Breast epithelium (tissue), 4 donors: Measurements from ENCODE around the gene CCSER1. TPM values are rescaled to one million over a fixed set of nuclear protein-coding genes. Genes with fewer than 3 reads are reported as not detected.
"Not testable (repeated sequence)": the region's sequence is repeated elsewhere in the genome, so short reads cannot be mapped to it uniquely, and the experiment has no call there.

Experiments used
- DNase-seq, 2 donors: peaks; one replicate each; pipeline ENCODE4 v3.0.0-alpha.2; 2019; ENCODE audit warnings: low spot score in 2 of 2
- H3K27ac ChIP-seq, 2 donors: fragments of 200-600 bp; sonication (generic) in 1 of 2; one replicate each; pipeline ENCODE4 v1.5.1; 2016 to 2019; ENCODE audit warnings: mild to moderate bottlenecking in 1 of 2
- H3K27me3 ChIP-seq, 2 donors: fragments of 200-600 bp; sonication (generic) in 1 of 2; one replicate each; pipeline versions ENCODE4 v1.5.1 to v1.6.0; 2017 to 2019; ENCODE audit warnings: control low read depth in 1 of 2, mild to moderate bottlenecking in 1 of 2
- H3K36me3 ChIP-seq: fragments of 200-600 bp; one replicate; pipeline ENCODE4 v1.5.1; 2019
- H3K4me1 ChIP-seq, 2 donors: fragments of 200-600 bp; sonication (generic); one replicate each; pipeline ENCODE4 v1.5.1; 2016 to 2019; ENCODE audit warnings: control low read depth in 1 of 2
- H3K4me3 ChIP-seq, 3 donors: fragments of 200-600 bp; sonication (generic); 1 replicate in 2 of 3; 2 replicates in 1 of 3; pipeline ENCODE4 v1.5.1; 2016 to 2019; ENCODE audit warnings: mild to moderate bottlenecking in 3 of 3, moderate library complexity in 2 of 3
- H3K9me3 ChIP-seq, 2 donors: fragments of 200-600 bp; sonication (generic) in 1 of 2; one replicate each; pipeline ENCODE4 v1.5.1; 2016 to 2019; ENCODE audit warnings: control low read depth in 1 of 2
- CTCF ChIP-seq, 3 donors: fragments of 450-650 bp; IDR thresholded peaks; one replicate each; pipeline ENCODE4 v1.5.1; 2016 to 2017; ENCODE audit warnings: antibody characterized with exemption in 3 of 3, mild to moderate bottlenecking in 3 of 3, moderate library complexity in 3 of 3
- POLR2A ChIP-seq: fragments of 450-650 bp; IDR thresholded peaks from one replicate; pipeline ENCODE4 v1.6.1; 2016; ENCODE audit warnings: antibody characterized with exemption, mild to moderate bottlenecking, moderate library complexity
- POLR2AphosphoS5 ChIP-seq, 3 donors: sonication (generic); formaldehyde crosslinking; IDR thresholded peaks; one replicate each; pipeline ENCODE4 v1.6.1; 2017; ENCODE audit warnings: antibody characterized with exemption in 3 of 3
- intact Hi-C: fragments of 100-400 bp; cut with DNase I; formaldehyde crosslinking; loops from one replicate; pipeline ENCODE4 v1.15.1; 2023; ENCODE audit warnings: low total_unique reads
- total RNA-seq, 3 donors: library from RNA; depleted of rRNA; stranded (reverse); fragments of >200 nt; gene quantifications; one replicate each; pipeline ENCODE4 v1.1.0, GENCODE V29; 2016

Gene CCSER1
- total RNA-seq, 3 donors from 2014 or later: 6.4 to 73.3 (median 55.7) TPM

- Histone ChIP-seq H3K27me3 (no peaks in the 10 kb centered on the region), H3K9me3 (no peaks in the 10 kb centered on the region), H3K27ac (no peak overlapping the region), H3K4me1 (no peaks in the 10 kb centered on the region), H3K4me3 (no peak overlapping the region), H3K36me3 (no peaks in the 10 kb centered on the region)
- intact Hi-C loops: no loop called here
- DNase-seq: no peak
- TF ChIP-seq POLR2AphosphoS5 (IDR thresholded peaks at IDR 0.05) (no peak), CTCF (IDR thresholded peaks at IDR 0.05) (no peak), POLR2A (no peak)
Measured at GRCh38 chr4:91127192-91127591, 1000.0 kb downstream of the CCSER1 start.

GRCh38 chr4:91127831-91128230 is 1000.6 kb downstream of the CCSER1 start:
- Histone ChIP-seq H3K27me3 (no peaks in the 10 kb centered on the region), H3K9me3 (no peaks in the 10 kb centered on the region), H3K27ac (no peak overlapping the region), H3K4me3 (no peak overlapping the region), H3K36me3 (no peaks in the 10 kb centered on the region), H3K4me1 (no peaks in the 10 kb centered on the region)
- TF ChIP-seq CTCF (IDR thresholded peaks at IDR 0.05) (no peak), POLR2A (no peak), POLR2AphosphoS5 (IDR thresholded peaks at IDR 0.05) (no peak)
- DNase-seq: no peak
- intact Hi-C loops: no loop called here

GRCh38 chr4:91128519-91128918 is 1001.3 kb downstream of the CCSER1 start:
- Histone ChIP-seq H3K9me3 (no peaks in the 10 kb centered on the region), H3K36me3 (no peaks in the 10 kb centered on the region), H3K4me3 (no peak overlapping the region), H3K27ac (no peak overlapping the region), H3K27me3 (no peaks in the 10 kb centered on the region), H3K4me1 (no peaks in the 10 kb centered on the region)
- no peak for DNase-seq
- no peak for TF ChIP-seq CTCF (IDR thresholded peaks at IDR 0.05)
- TF ChIP-seq POLR2AphosphoS5 (IDR thresholded peaks at IDR 0.05): no peak
- no peak for TF ChIP-seq POLR2A
- intact Hi-C loops: no loop called here

DNA sequence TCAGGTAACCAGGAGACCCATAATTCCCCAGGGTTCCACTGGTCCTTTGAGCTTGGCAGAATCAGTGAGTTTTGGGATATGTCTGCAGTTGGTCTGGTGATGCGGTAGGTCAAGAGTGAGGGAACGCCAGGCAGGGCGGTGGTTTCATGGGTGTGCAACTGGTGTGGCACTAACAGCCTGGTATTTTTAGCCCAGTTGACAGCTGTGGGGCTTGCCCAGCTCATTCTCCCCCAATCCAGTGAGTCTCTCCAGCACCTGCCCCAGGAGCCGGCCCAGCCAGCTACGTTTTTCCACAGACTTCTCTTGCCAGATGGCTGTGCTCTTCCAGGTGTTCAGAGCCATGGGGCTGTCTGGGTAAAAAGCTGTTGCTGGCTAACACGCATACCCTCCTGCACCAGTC is 1019.9 kb downstream of the CCSER1 start:
- DNase-seq: no peak
- Histone ChIP-seq H3K36me3 (no peaks in the 10 kb centered on the region), H3K27me3 (no peaks in the 10 kb centered on the region), H3K4me1 (no peaks in the 10 kb centered on the region), H3K9me3 (peaks cover 7 to 29% of the 10 kb centered on the region in 2 donors), H3K4me3 (no peak overlapping the region), H3K27ac (no peak overlapping the region)
- TF ChIP-seq POLR2AphosphoS5 (IDR thresholded peaks at IDR 0.05) (no peak), CTCF (IDR thresholded peaks at IDR 0.05) (no peak), POLR2A (no peak)
- intact Hi-C loops: no loop called here

GRCh38 chr4:91154041-91154440 is 1026.8 kb downstream of the CCSER1 start:
- DNase-seq, H3K27me3 ChIP-seq, H3K4me1 ChIP-seq, H3K4me3 ChIP-seq, intact Hi-C loops, H3K36me3 ChIP-seq, H3K27ac ChIP-seq: not testable (repeated sequence)
- peaks cover 7 to 32% of the 10 kb centered on the region in 2 donors for H3K9me3 ChIP-seq

DNA sequence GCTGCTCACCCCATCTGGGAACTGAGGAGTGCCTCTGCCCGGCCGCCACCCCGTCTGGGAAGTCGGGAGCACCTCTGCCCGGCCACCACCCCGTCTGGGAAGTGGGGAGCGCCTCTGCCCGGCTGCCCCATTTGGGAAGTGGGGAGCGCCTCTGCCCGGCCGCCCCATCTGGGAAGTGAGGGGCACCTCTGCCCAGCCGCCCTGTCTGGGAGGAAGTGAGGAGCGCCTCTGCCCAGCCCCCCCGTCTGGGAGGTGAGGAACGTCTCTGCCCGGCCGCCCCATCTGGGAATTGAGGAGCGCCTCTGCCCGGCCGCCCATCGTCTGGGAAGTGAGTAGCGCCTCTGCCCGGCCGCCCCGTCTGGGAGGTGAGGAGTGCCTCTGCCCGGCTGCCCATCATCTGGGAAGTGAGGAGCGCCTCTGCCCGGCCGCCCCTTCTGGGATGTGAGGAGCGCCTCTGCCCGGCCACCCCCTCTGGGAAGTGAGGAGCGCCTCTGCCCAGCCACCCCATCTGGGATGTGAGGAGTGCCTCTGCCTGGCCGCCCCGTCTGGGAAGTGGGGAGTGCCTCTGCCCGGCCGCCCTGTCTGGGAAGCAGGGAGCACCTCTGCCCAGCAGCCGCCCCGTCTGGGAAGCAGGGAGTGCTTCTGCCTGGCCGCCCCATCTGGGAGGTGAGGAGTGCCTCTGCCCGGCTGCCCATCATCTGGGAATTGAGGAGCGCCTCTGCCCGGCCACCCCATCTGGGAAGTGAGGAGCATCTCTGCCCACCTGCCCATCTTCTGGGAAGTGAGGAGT is 1040.9 kb downstream of the CCSER1 start:
- H3K4me3 ChIP-seq, DNase-seq, intact Hi-C loops, H3K4me1 ChIP-seq, H3K27ac ChIP-seq, H3K27me3 ChIP-seq, H3K36me3 ChIP-seq: not testable (repeated sequence)
- H3K9me3 ChIP-seq: peaks cover 0 to 12% of the 10 kb centered on the region in 2 donors
